Measurements from ENCODE around the gene CFAP97D1.

CFAP97D1 gene

DNA sequence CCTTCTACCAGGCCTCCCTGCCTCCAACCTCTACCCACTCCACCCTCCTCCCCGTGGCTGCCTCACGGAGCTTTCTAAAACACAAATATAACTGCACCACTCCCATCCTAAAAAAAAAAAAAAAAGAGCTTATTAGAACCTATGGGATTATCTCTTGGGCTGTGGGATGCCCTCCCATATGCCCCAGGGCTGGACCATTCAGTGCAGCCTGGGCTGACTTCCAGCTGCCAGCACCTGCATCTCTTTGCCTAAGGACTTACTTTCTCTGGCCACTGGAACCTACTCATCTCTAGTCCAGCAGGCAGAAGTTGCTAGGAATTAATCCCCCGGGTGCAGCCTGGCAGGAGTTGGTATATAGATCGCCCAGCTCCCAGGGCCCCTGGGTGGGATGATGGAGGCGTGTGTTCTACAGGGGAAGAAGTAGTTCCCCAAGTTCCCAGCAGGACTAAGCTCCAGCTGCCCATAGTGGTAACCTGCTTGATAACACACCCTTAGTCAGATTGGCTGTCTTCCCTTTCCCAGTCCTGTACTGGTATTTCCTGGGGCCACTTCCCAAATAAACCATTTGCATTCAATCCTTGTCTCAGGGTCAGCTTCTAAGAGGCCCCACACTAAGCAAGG, 42.4 kb downstream of the CFAP97D1 start:
- H3K27me3 ChIP-seq (ENCODE audit: control insufficient read depth, insufficient read depth, low read length) = no peaks in the 10 kb centered on the region
- H3K4me1 ChIP-seq (ENCODE audit: control insufficient read depth, insufficient read depth, low read length) = peaks cover 14% of the 10 kb centered on the region
- H3K36me3 ChIP-seq (ENCODE audit: control insufficient read depth, insufficient read depth, low read length) = no peaks in the 10 kb centered on the region
- H3K9me3 ChIP-seq (ENCODE audit: control insufficient read depth, low read length) = no peaks in the 10 kb centered on the region
- no peak overlapping the region for H3K9ac ChIP-seq (ENCODE audit: low read length)
- H3K4me3 ChIP-seq (ENCODE audit: low read length) = no peak overlapping the region

DNA sequence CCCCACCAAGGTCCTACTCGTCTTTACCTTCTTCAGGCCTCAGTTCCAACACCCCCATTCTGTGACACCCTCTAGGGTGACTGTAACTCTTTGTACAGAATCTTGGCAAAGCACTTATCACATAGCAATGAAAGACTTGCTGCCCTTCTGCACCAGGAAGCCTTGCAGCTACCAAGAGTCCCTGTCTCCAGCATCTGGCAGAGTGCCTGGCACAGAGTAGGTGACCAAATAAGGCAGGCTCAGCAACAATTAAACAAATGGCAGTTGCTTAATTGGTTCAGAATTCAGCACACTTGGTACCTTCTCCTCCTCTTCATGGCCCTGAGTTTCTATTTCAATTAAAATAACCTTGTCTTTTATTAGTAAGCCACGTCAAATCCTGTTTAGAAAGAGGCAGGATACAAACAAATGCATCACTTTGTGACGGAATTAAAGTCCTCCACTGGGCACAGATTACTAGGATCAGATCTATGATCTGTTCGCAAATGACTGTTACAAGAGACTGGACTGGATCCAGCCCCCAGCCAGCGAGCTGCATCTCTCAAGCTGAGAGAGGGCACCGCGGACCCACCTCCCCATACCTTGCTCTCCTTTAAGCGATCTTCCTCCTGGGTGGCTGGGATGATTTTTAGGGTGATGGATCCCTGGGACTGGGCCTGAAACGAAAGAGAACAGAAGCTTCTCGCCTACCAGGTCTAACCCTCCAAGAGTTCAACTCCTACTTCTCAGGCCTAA, 43.3 kb downstream of the CFAP97D1 start:
- no peaks in the 10 kb centered on the region for H3K36me3 ChIP-seq (ENCODE audit: control insufficient read depth, insufficient read depth, low read length)
- no peaks in the 10 kb centered on the region for H3K9me3 ChIP-seq (ENCODE audit: control insufficient read depth, low read length)
- H3K4me1 ChIP-seq (ENCODE audit: control insufficient read depth, insufficient read depth, low read length) = peaks cover 14% of the 10 kb centered on the region
- H3K4me3 ChIP-seq (ENCODE audit: low read length) = no peak overlapping the region
- no peaks in the 10 kb centered on the region for H3K27me3 ChIP-seq (ENCODE audit: control insufficient read depth, insufficient read depth, low read length)
- peak overlapping the region; percentile 19 for H3K9ac ChIP-seq (ENCODE audit: low read length)

DNA sequence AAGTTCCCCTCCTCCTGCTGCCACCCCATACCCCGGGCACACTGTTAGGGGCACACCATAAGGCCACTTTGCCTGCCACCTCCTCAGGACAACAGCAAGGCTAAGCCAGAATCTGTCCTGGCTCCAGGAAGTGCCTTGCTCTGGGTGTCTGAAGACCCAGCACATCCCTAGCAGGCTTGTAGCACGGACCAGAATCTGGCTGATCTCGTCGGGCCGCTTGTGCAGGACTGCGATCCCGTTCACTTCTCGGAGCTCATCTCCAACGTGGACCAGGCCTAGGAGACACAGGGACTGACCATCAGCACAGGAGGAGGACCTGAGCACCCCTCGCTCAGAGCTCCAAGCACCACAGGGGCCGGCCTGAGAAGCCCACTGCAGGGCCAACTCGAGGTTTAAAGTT, 45.3 kb downstream of the CFAP97D1 start:
- no peaks in the 10 kb centered on the region for H3K27me3 ChIP-seq (ENCODE audit: control insufficient read depth, insufficient read depth, low read length)
- H3K9me3 ChIP-seq (ENCODE audit: control insufficient read depth, low read length) = no peaks in the 10 kb centered on the region
- peaks cover 14% of the 10 kb centered on the region for H3K4me1 ChIP-seq (ENCODE audit: control insufficient read depth, insufficient read depth, low read length)
- no peaks in the 10 kb centered on the region for H3K36me3 ChIP-seq (ENCODE audit: control insufficient read depth, insufficient read depth, low read length)
- H3K4me3 ChIP-seq (ENCODE audit: low read length) = no peak overlapping the region
- H3K9ac ChIP-seq (ENCODE audit: low read length) = no peak overlapping the region

DNA sequence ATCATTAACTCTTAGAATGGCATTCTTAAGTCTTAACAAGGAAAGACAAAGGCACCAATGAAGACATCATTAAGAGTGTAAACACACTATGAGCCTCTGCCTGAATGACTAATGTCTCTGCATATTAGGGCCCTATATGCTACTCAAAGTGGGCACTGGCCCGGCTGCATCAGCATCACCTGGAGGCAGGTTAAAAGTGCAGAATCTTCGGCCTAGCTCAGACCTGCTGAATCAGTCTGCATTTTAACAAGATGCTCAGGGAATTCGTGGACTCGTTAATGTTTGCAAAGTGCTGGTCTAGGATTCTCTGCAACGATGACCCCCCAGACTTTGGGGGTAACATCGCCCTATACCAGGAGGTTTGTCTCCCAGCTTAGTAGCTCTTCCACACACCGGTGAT, 46.0 kb downstream of the CFAP97D1 start:
- Histone ChIP-seq H3K36me3 (ENCODE audit: control insufficient read depth, insufficient read depth, low read length) (no peaks in the 10 kb centered on the region), H3K9me3 (ENCODE audit: control insufficient read depth, low read length) (no peaks in the 10 kb centered on the region), H3K4me1 (ENCODE audit: control insufficient read depth, insufficient read depth, low read length) (peaks cover 14% of the 10 kb centered on the region), H3K27me3 (ENCODE audit: control insufficient read depth, insufficient read depth, low read length) (no peaks in the 10 kb centered on the region), H3K9ac (ENCODE audit: low read length) (no peak overlapping the region), H3K4me3 (ENCODE audit: low read length) (no peak overlapping the region)

- H3K4me3 ChIP-seq (ENCODE audit: low read length) = no peak overlapping the region
- no peaks in the 10 kb centered on the region for H3K9me3 ChIP-seq (ENCODE audit: control insufficient read depth, low read length)
- H3K9ac ChIP-seq (ENCODE audit: low read length) = no peak overlapping the region
- no peaks in the 10 kb centered on the region for H3K36me3 ChIP-seq (ENCODE audit: control insufficient read depth, insufficient read depth, low read length)
- no peaks in the 10 kb centered on the region for H3K27me3 ChIP-seq (ENCODE audit: control insufficient read depth, insufficient read depth, low read length)
- peaks cover 19% of the 10 kb centered on the region for H3K4me1 ChIP-seq (ENCODE audit: control insufficient read depth, insufficient read depth, low read length)
Observed at GRCh38 chr17:43827596-43827995, 47.4 kb downstream of the CFAP97D1 start.

DNA sequence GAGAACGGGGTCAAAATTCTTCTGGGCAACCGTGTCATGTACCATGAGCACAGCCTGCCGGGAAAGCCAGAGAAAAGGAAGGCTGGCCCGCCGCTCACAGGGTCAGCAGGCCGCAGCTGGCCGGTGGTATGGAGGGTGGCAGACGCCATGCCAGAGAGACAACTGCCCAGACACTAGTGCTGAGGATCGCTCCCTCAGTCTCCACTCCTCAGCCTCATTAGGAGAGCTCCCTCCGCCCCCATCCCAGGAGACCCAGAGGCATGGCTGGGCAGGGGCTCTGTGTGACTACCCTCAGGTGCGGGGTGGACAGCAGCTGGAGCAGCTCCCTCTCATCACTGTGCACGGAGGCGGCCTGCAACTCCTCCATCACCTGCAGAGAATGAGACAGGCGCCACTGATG, 49.5 kb downstream of the CFAP97D1 start:
- H3K36me3 ChIP-seq (ENCODE audit: control insufficient read depth, insufficient read depth, low read length) = no peaks in the 10 kb centered on the region
- H3K9me3 ChIP-seq (ENCODE audit: control insufficient read depth, low read length) = no peaks in the 10 kb centered on the region
- H3K9ac ChIP-seq (ENCODE audit: low read length) = no peak overlapping the region
- no peak overlapping the region for H3K4me3 ChIP-seq (ENCODE audit: low read length)
- peaks cover 8% of the 10 kb centered on the region for H3K27me3 ChIP-seq (ENCODE audit: control insufficient read depth, insufficient read depth, low read length)
- H3K4me1 ChIP-seq (ENCODE audit: control insufficient read depth, insufficient read depth, low read length) = peaks cover 14% of the 10 kb centered on the region

- H3K36me3 ChIP-seq (ENCODE audit: control insufficient read depth, insufficient read depth, low read length) = no peaks in the 10 kb centered on the region
- peaks cover 14% of the 10 kb centered on the region for H3K4me1 ChIP-seq (ENCODE audit: control insufficient read depth, insufficient read depth, low read length)
- no peaks in the 10 kb centered on the region for H3K9me3 ChIP-seq (ENCODE audit: control insufficient read depth, low read length)
- H3K27me3 ChIP-seq (ENCODE audit: control insufficient read depth, insufficient read depth, low read length) = peaks cover 8% of the 10 kb centered on the region
- H3K4me3 ChIP-seq (ENCODE audit: low read length) = no peak overlapping the region
- H3K9ac ChIP-seq (ENCODE audit: low read length) = no peak overlapping the region
Observed at GRCh38 chr17:43830510-43831140, 50.4 kb downstream of the CFAP97D1 start.

- peaks cover 14% of the 10 kb centered on the region for H3K4me1 ChIP-seq (ENCODE audit: control insufficient read depth, insufficient read depth, low read length)
- H3K9me3 ChIP-seq (ENCODE audit: control insufficient read depth, low read length) = no peaks in the 10 kb centered on the region
- no peak overlapping the region for H3K4me3 ChIP-seq (ENCODE audit: low read length)
- H3K9ac ChIP-seq (ENCODE audit: low read length) = no peak overlapping the region
- H3K36me3 ChIP-seq (ENCODE audit: control insufficient read depth, insufficient read depth, low read length) = no peaks in the 10 kb centered on the region
- peaks cover 8% of the 10 kb centered on the region for H3K27me3 ChIP-seq (ENCODE audit: control insufficient read depth, insufficient read depth, low read length)
Observed at GRCh38 chr17:43831633-43832032, 51.4 kb downstream of the CFAP97D1 start.

DNA sequence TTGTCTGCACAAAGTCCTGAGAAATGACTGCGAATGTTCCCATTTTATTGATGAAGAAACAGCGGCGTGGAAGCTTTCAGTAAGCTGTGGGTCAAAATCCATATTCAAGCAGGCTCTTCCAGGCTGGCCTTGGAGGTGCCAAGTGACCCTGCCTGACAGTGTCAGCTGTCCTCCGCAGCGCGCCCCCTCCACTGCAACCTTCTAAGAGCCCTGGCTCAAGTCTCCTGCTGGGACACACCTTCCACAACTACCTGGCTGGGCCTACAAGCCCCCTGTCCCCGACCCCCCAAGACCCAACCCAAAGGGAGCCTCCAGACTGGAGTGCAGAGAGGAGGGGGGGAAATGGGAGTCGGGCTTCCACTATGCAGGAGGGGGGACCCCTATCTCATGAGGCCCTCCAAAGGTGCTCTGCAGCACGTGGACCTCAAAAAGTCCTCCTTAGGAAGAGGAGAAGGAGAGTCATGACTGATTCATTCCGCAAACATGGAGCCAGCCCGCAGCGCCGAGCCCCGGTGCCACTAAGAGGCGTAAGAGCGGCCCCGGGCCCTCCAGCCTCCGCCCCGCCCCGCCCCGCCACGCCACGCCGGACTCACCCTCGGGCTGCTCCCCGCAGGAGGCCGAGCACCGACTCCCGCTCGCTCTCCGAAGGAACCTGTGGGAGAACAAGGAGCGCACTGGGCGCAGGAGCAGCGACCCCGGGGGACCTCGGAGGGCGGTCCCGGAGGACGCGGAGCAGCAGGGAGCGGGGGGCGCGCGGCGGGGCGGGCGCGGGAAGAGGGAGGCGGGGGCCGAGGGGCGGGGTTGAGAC, 52.1 kb downstream of the CFAP97D1 start:
- H3K27me3 ChIP-seq (ENCODE audit: control insufficient read depth, insufficient read depth, low read length) = peaks cover 8% of the 10 kb centered on the region
- H3K9me3 ChIP-seq (ENCODE audit: control insufficient read depth, low read length) = no peaks in the 10 kb centered on the region
- H3K4me1 ChIP-seq (ENCODE audit: control insufficient read depth, insufficient read depth, low read length) = peaks cover 14% of the 10 kb centered on the region
- H3K4me3 ChIP-seq (ENCODE audit: low read length) = peak overlapping the region; percentile 19
- H3K36me3 ChIP-seq (ENCODE audit: control insufficient read depth, insufficient read depth, low read length) = no peaks in the 10 kb centered on the region
- peak overlapping the region; percentile 57 for H3K9ac ChIP-seq (ENCODE audit: low read length)

DNA sequence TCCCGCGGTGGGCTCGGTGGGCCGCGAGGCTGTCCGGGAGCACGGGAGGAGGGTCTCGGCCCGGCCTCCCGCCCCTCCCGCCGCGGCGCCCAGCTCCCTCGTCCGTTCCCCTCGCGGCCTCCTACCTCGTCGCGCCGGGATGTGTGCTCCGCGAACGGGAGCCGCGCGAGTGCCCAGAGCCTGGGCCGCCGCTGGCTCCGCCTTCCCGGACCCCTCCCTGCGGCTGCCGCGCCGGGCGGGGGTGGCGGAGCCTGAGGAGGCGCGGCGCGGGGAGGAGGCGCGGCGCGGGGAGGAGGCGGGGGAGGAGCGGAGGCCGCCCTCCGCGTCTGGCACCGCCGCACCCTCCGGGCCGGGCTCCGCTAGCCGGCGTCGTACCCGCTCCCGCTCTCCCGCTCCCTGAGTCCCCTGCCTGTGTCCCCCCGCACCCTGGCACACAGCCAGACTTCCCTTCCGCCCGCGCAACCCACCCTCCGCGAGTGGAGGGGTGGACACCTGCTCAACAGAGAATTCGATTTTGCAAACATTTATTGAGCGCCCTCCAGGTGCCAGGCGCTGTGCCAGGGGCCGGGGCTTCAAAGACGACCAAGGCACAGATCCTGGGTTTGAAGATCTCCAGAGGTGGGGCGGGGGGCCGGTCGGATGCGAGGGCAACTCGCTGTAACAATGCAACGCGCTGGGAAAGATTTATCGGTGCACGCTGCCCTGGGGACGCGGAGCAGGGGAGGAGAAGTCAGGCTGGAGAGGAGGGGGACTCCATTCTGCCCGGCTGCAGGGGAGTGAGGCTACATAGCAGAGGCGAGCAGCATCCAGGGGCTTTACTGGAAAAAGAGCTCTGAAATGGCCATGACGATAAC, 53.0 kb downstream of the CFAP97D1 start, which contains the start of gene MPP3:
Gene MPP3 (minus strand): TSS at position 171 of the 854 bp plus-strand sequence. CDS start 1,240 bp downstream, outside the sequence.
- Histone ChIP-seq H3K36me3 (ENCODE audit: control insufficient read depth, insufficient read depth, low read length) (no peaks in the 10 kb centered on the region), H3K9ac (ENCODE audit: low read length) (peak within 1 kb of the TSS; percentile 57), H3K27me3 (ENCODE audit: control insufficient read depth, insufficient read depth, low read length) (peaks cover 8% of the 10 kb centered on the region), H3K9me3 (ENCODE audit: control insufficient read depth, low read length) (no peaks in the 10 kb centered on the region), H3K4me1 (ENCODE audit: control insufficient read depth, insufficient read depth, low read length) (peaks cover 14% of the 10 kb centered on the region), H3K4me3 (ENCODE audit: low read length) (peak within 1 kb of the TSS; percentile 19)

GRCh38 chr17:43834106-43834505, 53.9 kb downstream of the CFAP97D1 start:
- Histone ChIP-seq H3K9me3 (ENCODE audit: control insufficient read depth, low read length) (no peaks in the 10 kb centered on the region), H3K27me3 (ENCODE audit: control insufficient read depth, insufficient read depth, low read length) (peaks cover 8% of the 10 kb centered on the region), H3K4me1 (ENCODE audit: control insufficient read depth, insufficient read depth, low read length) (peaks cover 14% of the 10 kb centered on the region), H3K9ac (ENCODE audit: low read length) (no peak overlapping the region), H3K36me3 (ENCODE audit: control insufficient read depth, insufficient read depth, low read length) (no peaks in the 10 kb centered on the region), H3K4me3 (ENCODE audit: low read length) (no peak overlapping the region)

Measured in mucosa of stomach (tissue), 1 donor.